GM23248 (cell line): Measurements from ENCODE around the gene CFAP69.

Experiments used
- EZH2 ChIP-seq: fragments of 200-600 bp; sonication (generic); IDR thresholded peaks from 2 replicates; pipeline ENCODE4 v1.6.1; 2018; ENCODE audit warnings: antibody characterized with exemption, mild to moderate bottlenecking; ENCODE audit not compliant: insufficient read depth, poor library complexity, severe bottlenecking
- EZH2phosphoT487 ChIP-seq: fragments of 200-600 bp; sonication (generic); IDR thresholded peaks from 2 replicates; pipeline ENCODE4 v1.6.1; 2018; ENCODE audit warnings: antibody characterized with exemption, moderate library complexity, mild to moderate bottlenecking, low read depth; ENCODE audit not compliant: insufficient read depth

- TF ChIP-seq EZH2 (no peak), EZH2phosphoT487 (no peak)
Measured at GRCh38 chr7:90320801-90321494, 76.0 kb downstream of the CFAP69 start, which contains the start of gene FAM237B.
